H54 (cell line): Measurements from ENCODE around the gene GABARAPL2.

Source experiments
- DNase-seq: peaks from one replicate; pipeline ENCODE4 v3.0.0; 2011; ENCODE audit warnings: low spot score, mixed read lengths; ENCODE audit not compliant: insufficient read length
- FAIRE-seq: peaks from 3 replicates; lab custom pipeline; 2011; peaks lifted over from hg19 to GRCh38; lab: Jason Lieb, UNC
- POLR2A ChIP-seq: IDR thresholded peaks from 2 replicates; pipeline ENCODE4 v1.6.1; 2011; ENCODE audit warnings: low read depth, mild to moderate bottlenecking, low read length

The GABARAPL2 gene

GRCh38 chr16:75622761-75623605 lies 56.8 kb downstream of the GABARAPL2 start, which contains the start of gene ADAT1:
TSS of gene ADAT1 (minus strand) at chr16:75623281. CDS start at chr16:75620799, 2,482 bp downstream.
- TF ChIP-seq POLR2A: peak; percentile 93
- FAIRE-seq (no peak), DNase-seq (peak; percentile 93)

- no peak for TF ChIP-seq POLR2A
- DNase-seq (no peak), FAIRE-seq (no peak)
Observed at GRCh38 chr16:75624921-75625334, 58.7 kb downstream of the GABARAPL2 start.

- FAIRE-seq (no peak), DNase-seq (no peak)
- no peak for TF ChIP-seq POLR2A
Observed at GRCh38 chr16:75626806-75627205, 60.6 kb downstream of the GABARAPL2 start.
